ENCODE measurements around the gene DEPP1. TPM values are rescaled to one million over a fixed set of nuclear protein-coding genes. Genes with fewer than 3 reads are reported as not detected.

The DEPP1 gene
- total and polyA plus RNA-seq, 2 of the 13 experiments (the other 11 are each of a cell fraction or from before 2014, with no cell fraction given) = 14.8 to 270 TPM

DNA sequence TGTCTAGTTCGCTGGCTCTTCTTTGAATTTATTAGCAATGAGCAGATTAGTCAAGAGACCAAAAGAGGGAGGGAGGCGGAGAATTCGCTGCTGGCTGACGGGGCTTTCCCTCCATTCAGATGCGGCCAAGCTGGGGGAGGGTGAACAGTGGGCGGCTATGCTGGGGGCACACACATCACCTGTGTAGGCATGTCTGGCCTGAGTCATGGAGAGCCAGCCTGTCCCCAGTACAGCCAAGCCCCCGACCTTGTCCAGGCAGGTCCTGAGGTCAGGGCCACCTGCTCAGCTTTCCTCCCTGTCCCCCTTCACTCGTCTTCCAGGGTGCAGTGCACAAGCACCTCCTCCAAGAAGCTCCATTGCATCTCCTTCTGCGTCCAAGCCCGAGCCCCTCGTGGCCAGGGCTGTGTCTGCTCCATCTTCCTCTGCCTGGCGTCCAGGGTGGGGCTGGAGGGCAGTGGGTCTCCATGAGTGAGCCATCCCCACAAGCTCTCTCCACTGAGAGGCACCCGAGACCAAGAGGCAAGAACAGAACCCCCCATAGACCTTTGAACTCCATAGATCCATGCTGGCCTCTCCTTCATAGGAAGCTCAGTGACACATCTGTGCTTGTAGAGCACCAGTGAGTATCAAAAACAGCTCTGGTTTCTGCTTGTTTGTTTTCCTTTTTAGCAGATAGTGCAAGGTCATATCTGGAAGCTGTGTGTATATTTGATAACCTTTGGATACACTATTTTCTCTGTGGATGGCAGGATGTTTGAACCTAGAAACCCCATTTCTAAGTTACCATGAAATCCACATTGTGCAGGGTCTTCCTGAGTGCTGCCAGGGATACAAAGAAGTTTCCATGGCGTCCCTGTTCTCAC is 1.9 kb upstream of the DEPP1 start (continued):
- TF ChIP-seq, protein P1, sequence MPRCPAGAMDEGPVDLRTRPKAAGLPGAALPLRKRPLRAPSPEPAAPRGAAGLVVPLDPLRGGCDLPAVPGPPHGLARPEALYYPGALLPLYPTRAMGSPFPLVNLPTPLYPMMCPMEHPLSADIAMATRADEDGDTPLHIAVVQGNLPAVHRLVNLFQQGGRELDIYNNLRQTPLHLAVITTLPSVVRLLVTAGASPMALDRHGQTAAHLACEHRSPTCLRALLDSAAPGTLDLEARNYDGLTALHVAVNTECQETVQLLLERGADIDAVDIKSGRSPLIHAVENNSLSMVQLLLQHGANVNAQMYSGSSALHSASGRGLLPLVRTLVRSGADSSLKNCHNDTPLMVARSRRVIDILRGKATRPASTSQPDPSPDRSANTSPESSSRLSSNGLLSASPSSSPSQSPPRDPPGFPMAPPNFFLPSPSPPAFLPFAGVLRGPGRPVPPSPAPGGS (CRISPR knock-in tag; IDR thresholded peaks at IDR 0.05) = peak; percentile 41; the same call in 1 of the 2 replicates
- TF ChIP-seq ZNF546 (CRISPR knock-in tag; conservative IDR thresholded peaks at IDR 0.05) (no peak), FOXJ3 (CRISPR knock-in tag; IDR thresholded peaks at IDR 0.05; ENCODE audit: borderline replicate concordance) (peak; percentile 87), TSC22D2 (CRISPR knock-in tag; IDR thresholded peaks at IDR 0.05; ENCODE audit: borderline replicate concordance) (no peak), ZFY (CRISPR knock-in tag; IDR thresholded peaks at IDR 0.05) (peak; percentile 40; the same call in 1 of the 2 replicates), CBX1 (IDR thresholded peaks at IDR 0.05; ENCODE audit: low read depth) (no peak), RAD51 (IDR thresholded peaks at IDR 0.05; ENCODE audit: borderline replicate concordance) (no peak), TRIM24 (CRISPR knock-in tag; IDR thresholded peaks at IDR 0.05) (no peak), ZNF383 (CRISPR knock-in tag; IDR thresholded peaks at IDR 0.05; ENCODE audit: borderline replicate concordance) (no peak), HOXA3 (CRISPR knock-in tag; IDR thresholded peaks at IDR 0.05) (peak; percentile 54), GFI1 (CRISPR knock-in tag; IDR thresholded peaks at IDR 0.05; ENCODE audit: borderline replicate concordance) (peak; percentile 73), FOXO1 (CRISPR knock-in tag; IDR thresholded peaks at IDR 0.05) (peak; percentile 87), SIN3B (IDR thresholded peaks at IDR 0.05; ENCODE audit: low read length) (no peak), HNF4A (CRISPR knock-in tag; IDR thresholded peaks at IDR 0.05) (peak; percentile 96), ZNF75D (CRISPR knock-in tag; IDR thresholded peaks at IDR 0.05; ENCODE audit: borderline replicate concordance) (no peak), ETV6 (CRISPR knock-in tag; conservative IDR thresholded peaks at IDR 0.05) (peak; percentile 56; the same call in 1 of the 2 replicates), ZIK1 (CRISPR knock-in tag; IDR thresholded peaks at IDR 0.05; ENCODE audit: borderline replicate concordance, low read depth) (no peak), TCF12 (IDR thresholded peaks at IDR 0.05) (no peak), TCF12 (CRISPR knock-in tag; IDR thresholded peaks at IDR 0.05) (peak; percentile 32; the same call in 1 of the 2 replicates), ZNF33B (CRISPR knock-in tag; IDR thresholded peaks at IDR 0.05) (peak; percentile 55; the same call in 1 of the 2 replicates)
- TF ChIP-seq, protein P2, sequence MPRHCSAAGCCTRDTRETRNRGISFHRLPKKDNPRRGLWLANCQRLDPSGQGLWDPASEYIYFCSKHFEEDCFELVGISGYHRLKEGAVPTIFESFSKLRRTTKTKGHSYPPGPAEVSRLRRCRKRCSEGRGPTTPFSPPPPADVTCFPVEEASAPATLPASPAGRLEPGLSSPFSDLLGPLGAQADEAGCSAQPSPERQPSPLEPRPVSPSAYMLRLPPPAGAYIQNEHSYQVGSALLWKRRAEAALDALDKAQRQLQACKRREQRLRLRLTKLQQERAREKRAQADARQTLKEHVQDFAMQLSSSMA (CRISPR knock-in tag; IDR thresholded peaks at IDR 0.05) = 0 out of 2 replicates have a peak, but pooled peaks have one; percentile 25
- TF ChIP-seq, protein P3, sequence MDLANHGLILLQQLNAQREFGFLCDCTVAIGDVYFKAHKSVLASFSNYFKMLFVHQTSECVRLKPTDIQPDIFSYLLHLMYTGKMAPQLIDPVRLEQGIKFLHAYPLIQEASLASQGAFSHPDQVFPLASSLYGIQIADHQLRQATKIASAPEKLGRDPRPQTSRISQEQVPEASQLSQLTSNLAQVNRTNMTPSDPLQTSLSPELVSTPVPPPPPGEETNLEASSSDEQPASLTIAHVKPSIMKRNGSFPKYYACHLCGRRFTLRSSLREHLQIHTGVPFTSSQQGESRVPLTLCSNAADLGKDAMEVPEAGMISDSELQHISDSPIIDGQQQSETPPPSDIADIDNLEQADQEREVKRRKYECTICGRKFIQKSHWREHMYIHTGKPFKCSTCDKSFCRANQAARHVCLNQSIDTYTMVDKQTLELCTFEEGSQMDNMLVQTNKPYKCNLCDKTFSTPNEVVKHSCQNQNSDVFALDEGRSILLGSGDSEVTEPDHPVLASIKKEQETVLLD (CRISPR knock-in tag; IDR thresholded peaks at IDR 0.05; ENCODE audit: low read depth) = no peak
- TF ChIP-seq, protein P4, sequence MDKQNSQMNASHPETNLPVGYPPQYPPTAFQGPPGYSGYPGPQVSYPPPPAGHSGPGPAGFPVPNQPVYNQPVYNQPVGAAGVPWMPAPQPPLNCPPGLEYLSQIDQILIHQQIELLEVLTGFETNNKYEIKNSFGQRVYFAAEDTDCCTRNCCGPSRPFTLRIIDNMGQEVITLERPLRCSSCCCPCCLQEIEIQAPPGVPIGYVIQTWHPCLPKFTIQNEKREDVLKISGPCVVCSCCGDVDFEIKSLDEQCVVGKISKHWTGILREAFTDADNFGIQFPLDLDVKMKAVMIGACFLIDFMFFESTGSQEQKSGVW (CRISPR knock-in tag; IDR thresholded peaks at IDR 0.05; ENCODE audit: borderline replicate concordance) = no peak
- TF ChIP-seq, protein P5, sequence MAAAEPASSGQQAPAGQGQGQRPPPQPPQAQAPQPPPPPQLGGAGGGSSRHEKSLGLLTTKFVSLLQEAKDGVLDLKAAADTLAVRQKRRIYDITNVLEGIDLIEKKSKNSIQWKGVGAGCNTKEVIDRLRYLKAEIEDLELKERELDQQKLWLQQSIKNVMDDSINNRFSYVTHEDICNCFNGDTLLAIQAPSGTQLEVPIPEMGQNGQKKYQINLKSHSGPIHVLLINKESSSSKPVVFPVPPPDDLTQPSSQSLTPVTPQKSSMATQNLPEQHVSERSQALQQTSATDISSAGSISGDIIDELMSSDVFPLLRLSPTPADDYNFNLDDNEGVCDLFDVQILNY (CRISPR knock-in tag; conservative IDR thresholded peaks at IDR 0.05) = no peak
- TF ChIP-seq, protein P6, sequence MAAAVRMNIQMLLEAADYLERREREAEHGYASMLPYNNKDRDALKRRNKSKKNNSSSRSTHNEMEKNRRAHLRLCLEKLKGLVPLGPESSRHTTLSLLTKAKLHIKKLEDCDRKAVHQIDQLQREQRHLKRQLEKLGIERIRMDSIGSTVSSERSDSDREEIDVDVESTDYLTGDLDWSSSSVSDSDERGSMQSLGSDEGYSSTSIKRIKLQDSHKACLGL (CRISPR knock-in tag; IDR thresholded peaks at IDR 0.05) = no peak
